Measurements from ENCODE around the gene LIN7A.

LIN7A gene

DNA sequence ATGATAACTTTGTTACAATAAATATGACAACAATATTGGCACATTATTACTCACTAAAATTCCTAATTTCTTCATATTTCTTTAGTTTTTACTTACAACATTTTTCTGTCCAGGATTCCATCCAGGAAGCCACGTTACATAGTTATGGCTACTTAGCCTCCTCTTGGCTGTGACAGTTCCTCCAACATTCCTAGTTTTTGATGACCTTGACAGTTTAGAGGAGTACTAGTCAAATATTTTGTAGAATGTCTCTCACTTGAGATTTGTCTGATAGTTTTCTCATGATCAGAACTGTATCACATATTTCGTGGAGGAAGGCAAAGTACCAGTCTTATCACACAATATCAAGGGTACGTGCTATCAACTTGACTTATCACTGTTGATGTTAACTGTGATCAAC, 29.8 kb upstream of the LIN7A start:
- DNase-seq: no peak
- H3K4me1 ChIP-seq: no peaks in the 10 kb centered on the region
- TF ChIP-seq, protein P1, sequence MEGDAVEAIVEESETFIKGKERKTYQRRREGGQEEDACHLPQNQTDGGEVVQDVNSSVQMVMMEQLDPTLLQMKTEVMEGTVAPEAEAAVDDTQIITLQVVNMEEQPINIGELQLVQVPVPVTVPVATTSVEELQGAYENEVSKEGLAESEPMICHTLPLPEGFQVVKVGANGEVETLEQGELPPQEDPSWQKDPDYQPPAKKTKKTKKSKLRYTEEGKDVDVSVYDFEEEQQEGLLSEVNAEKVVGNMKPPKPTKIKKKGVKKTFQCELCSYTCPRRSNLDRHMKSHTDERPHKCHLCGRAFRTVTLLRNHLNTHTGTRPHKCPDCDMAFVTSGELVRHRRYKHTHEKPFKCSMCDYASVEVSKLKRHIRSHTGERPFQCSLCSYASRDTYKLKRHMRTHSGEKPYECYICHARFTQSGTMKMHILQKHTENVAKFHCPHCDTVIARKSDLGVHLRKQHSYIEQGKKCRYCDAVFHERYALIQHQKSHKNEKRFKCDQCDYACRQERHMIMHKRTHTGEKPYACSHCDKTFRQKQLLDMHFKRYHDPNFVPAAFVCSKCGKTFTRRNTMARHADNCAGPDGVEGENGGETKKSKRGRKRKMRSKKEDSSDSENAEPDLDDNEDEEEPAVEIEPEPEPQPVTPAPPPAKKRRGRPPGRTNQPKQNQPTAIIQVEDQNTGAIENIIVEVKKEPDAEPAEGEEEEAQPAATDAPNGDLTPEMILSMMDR (IDR thresholded peaks at IDR 0.05; ENCODE audit: low read depth, low read length): no peak
- H3K36me3 ChIP-seq: no peaks in the 10 kb centered on the region
- H3K27me3 ChIP-seq: 0 out of 2 replicates have a peak, but pooled peaks cover 5% of the 10 kb centered on the region
- H3K4me3 ChIP-seq (ENCODE audit: low read depth, low read length): no peak overlapping the region
- H3K9me3 ChIP-seq: no peaks in the 10 kb centered on the region

DNA sequence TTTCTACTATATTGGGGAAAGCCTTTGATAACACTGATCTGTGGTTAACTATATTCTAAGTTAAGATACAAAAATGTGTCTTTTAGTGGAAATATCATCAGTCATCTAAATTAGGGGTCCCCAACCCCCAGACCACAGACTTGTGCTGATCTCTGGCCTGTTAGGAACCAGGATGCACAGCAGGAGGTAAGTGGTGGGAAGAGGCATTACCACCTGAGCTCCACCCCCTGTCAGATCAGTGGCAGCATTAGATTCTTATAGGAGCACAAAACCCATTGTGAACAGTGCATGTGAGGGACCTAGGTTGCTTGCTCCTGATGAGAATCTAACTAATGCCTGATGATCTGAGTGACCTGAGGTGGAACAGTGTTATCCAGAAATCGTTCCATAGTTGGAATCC, 28.3 kb upstream of the LIN7A start:
- H3K36me3 ChIP-seq: no peaks in the 10 kb centered on the region
- H3K9me3 ChIP-seq: no peaks in the 10 kb centered on the region
- H3K4me3 ChIP-seq (ENCODE audit: low read depth, low read length): no peak overlapping the region
- 0 out of 2 replicates have a peak, but pooled peaks cover 5% of the 10 kb centered on the region for H3K27me3 ChIP-seq
- TF ChIP-seq, protein P1 (IDR thresholded peaks at IDR 0.05; ENCODE audit: low read depth, low read length): no peak
- no peak for DNase-seq
- no peaks in the 10 kb centered on the region for H3K4me1 ChIP-seq

DNA sequence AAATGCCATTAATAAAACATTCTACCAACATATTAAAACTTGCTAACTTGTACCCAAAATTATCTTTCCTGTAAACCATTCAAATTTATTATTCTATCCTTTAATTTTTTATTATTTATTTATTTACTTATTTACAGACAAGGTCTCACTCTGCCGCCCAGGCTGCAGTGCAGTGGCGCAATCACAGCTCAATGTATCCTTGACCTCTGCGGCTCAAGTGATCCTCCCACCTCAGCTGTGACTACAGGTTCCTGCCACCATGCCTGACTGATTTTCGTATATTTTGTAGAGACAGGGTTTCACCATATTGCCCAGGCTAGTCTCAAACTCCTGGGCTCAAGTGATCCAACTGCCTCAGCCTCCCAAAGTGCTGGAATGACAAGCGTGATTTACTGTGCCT, 20.4 kb upstream of the LIN7A start:
- no peak for DNase-seq
- Histone ChIP-seq H3K4me1 (no peaks in the 10 kb centered on the region), H3K36me3 (no peaks in the 10 kb centered on the region), H3K27me3 (no peaks in the 10 kb centered on the region), H3K4me3 (ENCODE audit: low read depth, low read length) (no peak overlapping the region), H3K9me3 (no peaks in the 10 kb centered on the region)
- TF ChIP-seq, protein P1 (IDR thresholded peaks at IDR 0.05; ENCODE audit: low read depth, low read length): no peak

DNA sequence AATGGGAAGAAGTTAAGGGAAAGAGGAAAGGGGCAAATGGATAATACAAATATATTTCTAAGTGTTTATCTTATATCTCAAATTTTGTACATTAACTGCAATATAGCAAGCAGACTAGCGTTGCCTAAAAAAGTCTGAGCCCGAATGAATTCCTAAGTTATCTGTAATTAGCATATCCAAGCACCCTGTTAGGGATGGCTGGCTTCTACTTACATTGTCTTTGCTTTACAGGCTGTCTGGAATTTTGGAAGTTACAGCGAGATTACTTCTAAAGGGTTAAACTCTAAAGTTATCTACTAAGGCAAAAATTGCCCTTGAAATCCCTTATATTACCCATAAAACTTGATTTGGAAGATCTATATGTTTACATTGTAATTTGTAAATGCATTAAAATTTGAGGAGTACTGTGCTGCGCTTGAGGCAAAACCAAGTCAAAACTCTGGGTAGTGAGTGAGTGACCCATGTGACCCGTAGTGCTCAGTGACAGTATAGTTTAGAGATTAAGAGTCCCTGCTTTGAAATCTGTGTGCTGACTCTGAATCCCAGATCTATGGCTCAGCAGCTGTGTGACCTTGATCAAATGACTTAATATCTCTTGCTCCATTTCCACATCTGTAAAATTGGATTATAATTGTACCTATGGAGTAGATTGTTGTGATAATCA, 17.3 kb upstream of the LIN7A start:
- DNase-seq: no peak
- Histone ChIP-seq H3K36me3 (no peaks in the 10 kb centered on the region), H3K9me3 (no peaks in the 10 kb centered on the region), H3K27me3 (no peaks in the 10 kb centered on the region), H3K4me1 (no peaks in the 10 kb centered on the region), H3K4me3 (ENCODE audit: low read depth, low read length) (no peak overlapping the region)
- TF ChIP-seq, protein P1 (IDR thresholded peaks at IDR 0.05; ENCODE audit: low read depth, low read length): no peak

DNA sequence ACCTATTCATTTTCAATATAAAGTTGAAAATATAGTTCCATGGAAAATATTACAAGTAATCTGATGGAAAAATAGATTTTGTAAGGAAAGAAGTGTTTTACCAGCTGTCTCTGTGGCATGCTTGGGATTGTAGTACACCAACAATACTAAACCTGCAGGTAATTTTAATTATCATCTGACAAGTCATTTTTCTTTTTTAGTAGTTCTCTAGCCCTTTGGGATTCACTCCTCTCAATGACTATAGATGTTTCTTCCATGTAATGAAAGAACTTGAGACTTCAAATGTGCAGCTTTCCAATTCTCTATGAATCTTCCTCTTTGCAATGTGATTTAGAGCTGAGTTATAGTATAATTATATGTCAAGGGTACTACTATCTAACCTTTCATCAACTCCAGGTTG, 14.7 kb upstream of the LIN7A start:
- H3K27me3 ChIP-seq: no peaks in the 10 kb centered on the region
- no peaks in the 10 kb centered on the region for H3K9me3 ChIP-seq
- H3K36me3 ChIP-seq: no peaks in the 10 kb centered on the region
- no peak for DNase-seq
- no peaks in the 10 kb centered on the region for H3K4me1 ChIP-seq
- no peak overlapping the region for H3K4me3 ChIP-seq (ENCODE audit: low read depth, low read length)
- TF ChIP-seq, protein P1 (IDR thresholded peaks at IDR 0.05; ENCODE audit: low read depth, low read length): no peak

DNA sequence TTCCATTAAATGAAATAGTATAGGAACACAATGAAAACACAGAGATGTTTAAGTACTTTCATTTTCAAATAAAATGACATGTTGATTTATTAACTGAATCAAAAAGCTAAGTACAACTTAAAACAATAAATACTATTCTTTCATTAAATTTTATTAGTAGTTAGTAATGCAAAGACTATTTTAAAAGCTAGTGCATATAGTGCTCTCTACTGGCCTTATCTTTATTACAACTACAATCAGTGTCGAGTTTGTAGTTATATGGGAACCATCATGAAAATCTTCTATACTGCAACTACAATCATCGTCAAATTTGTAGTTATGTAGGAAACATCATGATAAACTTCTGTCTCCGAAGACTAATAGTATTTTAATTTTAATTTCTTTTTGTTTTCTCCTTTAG, 8.9 kb upstream of the LIN7A start:
- no peak for DNase-seq
- no peaks in the 10 kb centered on the region for H3K9me3 ChIP-seq
- no peaks in the 10 kb centered on the region for H3K4me1 ChIP-seq
- H3K27me3 ChIP-seq: no peaks in the 10 kb centered on the region
- no peak overlapping the region for H3K4me3 ChIP-seq (ENCODE audit: low read depth, low read length)
- TF ChIP-seq, protein P1 (IDR thresholded peaks at IDR 0.05; ENCODE audit: low read depth, low read length): peak; percentile 18; the same call in 1 of the 2 replicates
- H3K36me3 ChIP-seq: no peaks in the 10 kb centered on the region

All from BE2C (cell line).